A673 (cell line): Measurements from ENCODE around the gene COX6B2.

Experiments used
- CTCF ChIP-seq: fragments of 300-800, 200-600 bp; sonication (generic); conservative IDR thresholded peaks from 2 replicates; pipeline ENCODE4 v1.5.1; 2017; ENCODE audit warnings: low read depth, mild to moderate bottlenecking, antibody characterized with exemption, low read length, moderate library complexity, mixed read lengths
- EZH2 ChIP-seq: fragments of 200-600 bp; sonication (generic); IDR thresholded peaks from 2 replicates; pipeline ENCODE4 v1.6.1; 2017; ENCODE audit warnings: borderline replicate concordance, low read depth, mild to moderate bottlenecking, mixed read lengths, antibody characterized with exemption, low read length; ENCODE audit not compliant: poor library complexity, severe bottlenecking

DNA sequence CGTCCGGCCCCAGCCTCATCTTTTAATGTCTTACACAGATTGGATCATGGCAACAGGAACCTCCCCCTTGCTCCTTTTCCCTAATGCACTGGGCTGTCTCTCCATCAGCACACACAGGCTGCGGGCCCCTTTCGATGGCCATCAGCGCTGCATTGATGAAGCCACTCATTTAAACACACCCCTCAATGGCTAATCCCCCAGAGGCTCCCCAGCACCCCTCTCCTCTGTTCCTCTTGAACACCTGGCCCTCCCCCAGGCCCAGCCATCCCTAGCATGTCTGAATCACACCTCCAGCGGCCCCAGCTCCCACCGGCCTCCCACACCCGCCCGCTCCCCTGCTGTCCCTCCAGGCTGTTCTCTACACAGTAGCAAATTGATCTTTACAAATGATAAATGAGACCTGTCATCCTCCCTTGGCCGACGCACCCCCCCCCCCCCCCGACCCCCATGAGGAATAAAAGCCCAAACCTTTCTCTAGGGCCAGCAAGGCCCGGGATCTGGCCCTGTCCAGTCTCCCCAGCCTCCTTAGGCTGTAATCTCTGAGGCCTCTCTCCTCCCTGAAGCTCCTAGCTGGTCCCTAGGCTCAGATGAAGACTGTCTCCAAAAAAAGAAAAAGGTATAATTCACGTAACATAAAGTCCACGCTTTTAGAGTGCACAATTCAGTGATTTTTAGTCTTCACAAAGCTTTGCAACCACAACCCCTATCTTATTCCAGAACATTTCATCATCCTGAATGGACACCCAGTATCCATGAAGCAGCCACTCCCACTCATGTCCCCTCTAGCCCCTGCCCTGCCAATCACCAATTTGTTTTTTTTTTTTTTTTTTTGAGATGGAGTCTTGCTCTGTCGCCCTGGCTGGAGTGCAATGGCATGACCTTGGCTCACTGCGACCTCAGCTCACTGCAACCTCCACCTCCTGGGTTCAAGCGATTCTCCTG is 38.6 kb upstream of the COX6B2 start:
- TF ChIP-seq CTCF (no peak), EZH2 (no peak)
